Stimulated activated CD8-positive, alpha-beta memory T cell treated with anti-CD3 and anti-CD28 coated beads, Interleukin-12 subunit alpha, Interleukin-12 subunit beta, amount 100 ng/mL, for 4 hours (primary cell): Measurements from ENCODE around the gene SMIM32.

Source experiments
- DNase-seq: peaks from one replicate; pipeline ENCODE4 v3.0.0-alpha.2; 2020; ENCODE audit warnings: low read depth

SMIM32 gene

GRCh38 chr5:136186796-136187195 lies 6.2 kb downstream of the SMIM32 start:
- no peak for DNase-seq

- DNase-seq = no peak
Observed at GRCh38 chr5:136185974-136186665, 6.8 kb downstream of the SMIM32 start.

- DNase-seq = no peak
Observed at GRCh38 chr5:136182618-136183017, 10.3 kb downstream of the SMIM32 start.

GRCh38 chr5:136174021-136174659 lies 18.8 kb downstream of the SMIM32 start:
- no peak for DNase-seq

- DNase-seq = no peak
Observed at GRCh38 chr5:136169218-136169617, 23.7 kb downstream of the SMIM32 start.

- no peak for DNase-seq
Observed at GRCh38 chr5:136166909-136167308, 26.1 kb downstream of the SMIM32 start.

GRCh38 chr5:136164226-136164625 lies 28.7 kb downstream of the SMIM32 start:
- DNase-seq = no peak

- DNase-seq = no peak
Observed at GRCh38 chr5:136162008-136162407, 31.0 kb downstream of the SMIM32 start.

GRCh38 chr5:136159457-136159856 lies 33.5 kb downstream of the SMIM32 start:
- no peak for DNase-seq

- DNase-seq = no peak
Observed at GRCh38 chr5:136157514-136157913, 35.4 kb downstream of the SMIM32 start.

GRCh38 chr5:136155761-136156160 lies 37.2 kb downstream of the SMIM32 start:
- no peak for DNase-seq

GRCh38 chr5:136155078-136155477 lies 37.9 kb downstream of the SMIM32 start:
- no peak for DNase-seq

GRCh38 chr5:136153581-136154236 lies 39.3 kb downstream of the SMIM32 start:
- DNase-seq = no peak

- DNase-seq = no peak
Observed at GRCh38 chr5:136149891-136150290, 43.1 kb downstream of the SMIM32 start.

- no peak for DNase-seq
Observed at GRCh38 chr5:136147632-136148031, 45.3 kb downstream of the SMIM32 start.

GRCh38 chr5:136146201-136146600 lies 46.8 kb downstream of the SMIM32 start:
- no peak for DNase-seq

GRCh38 chr5:136145030-136145429 lies 47.9 kb downstream of the SMIM32 start:
- DNase-seq = no peak

GRCh38 chr5:136143763-136144162 lies 49.2 kb downstream of the SMIM32 start:
- DNase-seq = no peak

GRCh38 chr5:136143312-136143711 lies 49.6 kb downstream of the SMIM32 start:
- no peak for DNase-seq

GRCh38 chr5:136141561-136141960 lies 51.4 kb downstream of the SMIM32 start:
- DNase-seq = no peak
